Articular chondrocyte of knee joint (primary cell): ENCODE measurements around the gene SLC9A2. TPM values are rescaled to one million over a fixed set of nuclear protein-coding genes. Genes with fewer than 3 reads are reported as not detected.

ENCODE experiments used
- total RNA-seq: library from RNA; depleted of rRNA; stranded (reverse); fragments of >200 nt; gene quantifications from 2 replicates; pipeline ENCODE4 v1.2.3, GENCODE V29; 2012

SLC9A2 gene, protein sequence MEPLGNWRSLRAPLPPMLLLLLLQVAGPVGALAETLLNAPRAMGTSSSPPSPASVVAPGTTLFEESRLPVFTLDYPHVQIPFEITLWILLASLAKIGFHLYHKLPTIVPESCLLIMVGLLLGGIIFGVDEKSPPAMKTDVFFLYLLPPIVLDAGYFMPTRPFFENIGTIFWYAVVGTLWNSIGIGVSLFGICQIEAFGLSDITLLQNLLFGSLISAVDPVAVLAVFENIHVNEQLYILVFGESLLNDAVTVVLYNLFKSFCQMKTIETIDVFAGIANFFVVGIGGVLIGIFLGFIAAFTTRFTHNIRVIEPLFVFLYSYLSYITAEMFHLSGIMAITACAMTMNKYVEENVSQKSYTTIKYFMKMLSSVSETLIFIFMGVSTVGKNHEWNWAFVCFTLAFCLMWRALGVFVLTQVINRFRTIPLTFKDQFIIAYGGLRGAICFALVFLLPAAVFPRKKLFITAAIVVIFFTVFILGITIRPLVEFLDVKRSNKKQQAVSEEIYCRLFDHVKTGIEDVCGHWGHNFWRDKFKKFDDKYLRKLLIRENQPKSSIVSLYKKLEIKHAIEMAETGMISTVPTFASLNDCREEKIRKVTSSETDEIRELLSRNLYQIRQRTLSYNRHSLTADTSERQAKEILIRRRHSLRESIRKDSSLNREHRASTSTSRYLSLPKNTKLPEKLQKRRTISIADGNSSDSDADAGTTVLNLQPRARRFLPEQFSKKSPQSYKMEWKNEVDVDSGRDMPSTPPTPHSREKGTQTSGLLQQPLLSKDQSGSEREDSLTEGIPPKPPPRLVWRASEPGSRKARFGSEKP
- under 0.01 TPM in 1 of 2 replicates, not detected in the other for total RNA-seq

GRCh38 chr2:102619414-102620319 is at the start of gene SLC9A2:
TSS of gene SLC9A2 (plus strand) at chr2:102619553. CDS start at chr2:102619849, 296 bp downstream.

Other genes starting within 250 kb of the SLC9A2 start
- gene IL18RAP, start 196.4 kb upstream of the SLC9A2 start, total RNA-seq: not detected in 2 replicates
- not detected in 2 replicates for gene SLC9A4, start 146.3 kb upstream of the SLC9A2 start, total RNA-seq
- 3.8 and 5.2 TPM in 2 replicates for gene TMEM182, start 142.5 kb downstream of the SLC9A2 start, total RNA-seq